GM12873 (cell line): Measurements from ENCODE around the gene LGALS16.

Source experiments
- CTCF ChIP-seq: IDR thresholded peaks from 2 replicates; pipeline ENCODE4 v1.5.1; 2012; ENCODE audit warnings: low read depth, mild to moderate bottlenecking, moderate library complexity, low read length, control low read depth; ENCODE audit not compliant: insufficient read depth; ENCODE audit errors: missing control alignments

LGALS16 gene

GRCh38 chr19:39655613-39656012 lies at the start of gene LGALS16:
LGALS16 (plus strand) TSS chr19:39655913; CDS start chr19:39655962, 49 bp downstream.
- no peak for TF ChIP-seq CTCF

- TF ChIP-seq CTCF: no peak
Measured at GRCh38 chr19:39607021-39607420, 48.7 kb upstream of the LGALS16 start.

GRCh38 chr19:39607561-39607960 lies 48.2 kb upstream of the LGALS16 start:
- TF ChIP-seq CTCF: no peak

GRCh38 chr19:39613597-39613996 lies 42.1 kb upstream of the LGALS16 start:
- TF ChIP-seq CTCF: no peak

GRCh38 chr19:39617745-39618144 lies 38.0 kb upstream of the LGALS16 start:
- TF ChIP-seq CTCF: no peak

- no peak for TF ChIP-seq CTCF
Measured at GRCh38 chr19:39623946-39624345, 31.8 kb upstream of the LGALS16 start.

GRCh38 chr19:39627631-39628030 lies 28.1 kb upstream of the LGALS16 start:
- peak; percentile 43 for TF ChIP-seq CTCF

- no peak for TF ChIP-seq CTCF
Measured at GRCh38 chr19:39631178-39631577, 24.5 kb upstream of the LGALS16 start.
